Measurements from ENCODE around the gene ASH1L. TPM values are rescaled to one million over a fixed set of nuclear protein-coding genes. Genes with fewer than 3 reads are reported as not detected.

Gene ASH1L
- total and polyA plus RNA-seq, 2 experiments from 2014 or later, result 23.6 to 24.7 TPM

GRCh38 chr1:155313261-155313660 lies 249.3 kb downstream of the ASH1L start:
- Mint-ChIP-seq H3K27ac (no peak overlapping the region), H3K27me3 (ENCODE audit: insufficient read depth, low read depth, poor library complexity) (peaks cover 11% of the 10 kb centered on the region), H3K9me3 (no peaks in the 10 kb centered on the region), H3K4me3 (no peak overlapping the region), H3K36me3 (ENCODE audit: low read depth) (peaks cover 59% of the 10 kb centered on the region), H3K4me1 (peaks cover 19% of the 10 kb centered on the region)
- Histone ChIP-seq H4K20me1 (replicated peaks; ENCODE audit: insufficient read depth) (peaks cover 46% of the 10 kb centered on the region), H3K9me2 (ENCODE audit: insufficient read depth) (no peaks in the 10 kb centered on the region), H3F3A (replicated peaks; ENCODE audit: low read depth) (peaks cover 41% of the 10 kb centered on the region), H3K27me3 (ENCODE audit: insufficient read depth) (no peaks in the 10 kb centered on the region), H3K79me2 (replicated peaks; ENCODE audit: insufficient read depth) (peaks cover 55% of the 10 kb centered on the region), H3K4me1 (ENCODE audit: insufficient read depth) (peaks cover 16% of the 10 kb centered on the region), H3K27ac (ENCODE audit: low read depth) (no peak overlapping the region), H3K4me3 (no peak overlapping the region), H3K36me3 (ENCODE audit: insufficient read depth) (peaks cover 21% of the 10 kb centered on the region), H2AFZ (no peak overlapping the region), H3K4me2 (no peak overlapping the region)
- TF ChIP-seq EZH2 (IDR thresholded peaks at IDR 0.05; ENCODE audit: low read depth, unreplicated experiment), result no peak
- no peak for TF ChIP-seq ZNF331 (CRISPR knock-in tag; IDR thresholded peaks at IDR 0.05; ENCODE audit: low read depth)
- TF ChIP-seq REST (IDR thresholded peaks at IDR 0.05; ENCODE audit: unreplicated experiment), result no peak
- TF ChIP-seq POLR2AphosphoS5 (IDR thresholded peaks at IDR 0.05; ENCODE audit: low read depth), result no peak
- TF ChIP-seq JUNB (IDR thresholded peaks at IDR 0.05; ENCODE audit: unreplicated experiment), result no peak
- TF ChIP-seq STAT1 (IDR thresholded peaks at IDR 0.05; ENCODE audit: unreplicated experiment), result no peak
- TF ChIP-seq, protein P1, sequence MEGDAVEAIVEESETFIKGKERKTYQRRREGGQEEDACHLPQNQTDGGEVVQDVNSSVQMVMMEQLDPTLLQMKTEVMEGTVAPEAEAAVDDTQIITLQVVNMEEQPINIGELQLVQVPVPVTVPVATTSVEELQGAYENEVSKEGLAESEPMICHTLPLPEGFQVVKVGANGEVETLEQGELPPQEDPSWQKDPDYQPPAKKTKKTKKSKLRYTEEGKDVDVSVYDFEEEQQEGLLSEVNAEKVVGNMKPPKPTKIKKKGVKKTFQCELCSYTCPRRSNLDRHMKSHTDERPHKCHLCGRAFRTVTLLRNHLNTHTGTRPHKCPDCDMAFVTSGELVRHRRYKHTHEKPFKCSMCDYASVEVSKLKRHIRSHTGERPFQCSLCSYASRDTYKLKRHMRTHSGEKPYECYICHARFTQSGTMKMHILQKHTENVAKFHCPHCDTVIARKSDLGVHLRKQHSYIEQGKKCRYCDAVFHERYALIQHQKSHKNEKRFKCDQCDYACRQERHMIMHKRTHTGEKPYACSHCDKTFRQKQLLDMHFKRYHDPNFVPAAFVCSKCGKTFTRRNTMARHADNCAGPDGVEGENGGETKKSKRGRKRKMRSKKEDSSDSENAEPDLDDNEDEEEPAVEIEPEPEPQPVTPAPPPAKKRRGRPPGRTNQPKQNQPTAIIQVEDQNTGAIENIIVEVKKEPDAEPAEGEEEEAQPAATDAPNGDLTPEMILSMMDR (conservative IDR thresholded peaks at IDR 0.05; ENCODE audit: low read depth in 2 of 2), result no peak
- TF ChIP-seq NANOG (IDR thresholded peaks at IDR 0.05; ENCODE audit: borderline replicate concordance), result no peak
- no peak for TF ChIP-seq EZH2phosphoT487 (IDR thresholded peaks at IDR 0.05; ENCODE audit: unreplicated experiment)
- TF ChIP-seq ETS1 (IDR thresholded peaks at IDR 0.05), result no peak
- TF ChIP-seq, protein P2, sequence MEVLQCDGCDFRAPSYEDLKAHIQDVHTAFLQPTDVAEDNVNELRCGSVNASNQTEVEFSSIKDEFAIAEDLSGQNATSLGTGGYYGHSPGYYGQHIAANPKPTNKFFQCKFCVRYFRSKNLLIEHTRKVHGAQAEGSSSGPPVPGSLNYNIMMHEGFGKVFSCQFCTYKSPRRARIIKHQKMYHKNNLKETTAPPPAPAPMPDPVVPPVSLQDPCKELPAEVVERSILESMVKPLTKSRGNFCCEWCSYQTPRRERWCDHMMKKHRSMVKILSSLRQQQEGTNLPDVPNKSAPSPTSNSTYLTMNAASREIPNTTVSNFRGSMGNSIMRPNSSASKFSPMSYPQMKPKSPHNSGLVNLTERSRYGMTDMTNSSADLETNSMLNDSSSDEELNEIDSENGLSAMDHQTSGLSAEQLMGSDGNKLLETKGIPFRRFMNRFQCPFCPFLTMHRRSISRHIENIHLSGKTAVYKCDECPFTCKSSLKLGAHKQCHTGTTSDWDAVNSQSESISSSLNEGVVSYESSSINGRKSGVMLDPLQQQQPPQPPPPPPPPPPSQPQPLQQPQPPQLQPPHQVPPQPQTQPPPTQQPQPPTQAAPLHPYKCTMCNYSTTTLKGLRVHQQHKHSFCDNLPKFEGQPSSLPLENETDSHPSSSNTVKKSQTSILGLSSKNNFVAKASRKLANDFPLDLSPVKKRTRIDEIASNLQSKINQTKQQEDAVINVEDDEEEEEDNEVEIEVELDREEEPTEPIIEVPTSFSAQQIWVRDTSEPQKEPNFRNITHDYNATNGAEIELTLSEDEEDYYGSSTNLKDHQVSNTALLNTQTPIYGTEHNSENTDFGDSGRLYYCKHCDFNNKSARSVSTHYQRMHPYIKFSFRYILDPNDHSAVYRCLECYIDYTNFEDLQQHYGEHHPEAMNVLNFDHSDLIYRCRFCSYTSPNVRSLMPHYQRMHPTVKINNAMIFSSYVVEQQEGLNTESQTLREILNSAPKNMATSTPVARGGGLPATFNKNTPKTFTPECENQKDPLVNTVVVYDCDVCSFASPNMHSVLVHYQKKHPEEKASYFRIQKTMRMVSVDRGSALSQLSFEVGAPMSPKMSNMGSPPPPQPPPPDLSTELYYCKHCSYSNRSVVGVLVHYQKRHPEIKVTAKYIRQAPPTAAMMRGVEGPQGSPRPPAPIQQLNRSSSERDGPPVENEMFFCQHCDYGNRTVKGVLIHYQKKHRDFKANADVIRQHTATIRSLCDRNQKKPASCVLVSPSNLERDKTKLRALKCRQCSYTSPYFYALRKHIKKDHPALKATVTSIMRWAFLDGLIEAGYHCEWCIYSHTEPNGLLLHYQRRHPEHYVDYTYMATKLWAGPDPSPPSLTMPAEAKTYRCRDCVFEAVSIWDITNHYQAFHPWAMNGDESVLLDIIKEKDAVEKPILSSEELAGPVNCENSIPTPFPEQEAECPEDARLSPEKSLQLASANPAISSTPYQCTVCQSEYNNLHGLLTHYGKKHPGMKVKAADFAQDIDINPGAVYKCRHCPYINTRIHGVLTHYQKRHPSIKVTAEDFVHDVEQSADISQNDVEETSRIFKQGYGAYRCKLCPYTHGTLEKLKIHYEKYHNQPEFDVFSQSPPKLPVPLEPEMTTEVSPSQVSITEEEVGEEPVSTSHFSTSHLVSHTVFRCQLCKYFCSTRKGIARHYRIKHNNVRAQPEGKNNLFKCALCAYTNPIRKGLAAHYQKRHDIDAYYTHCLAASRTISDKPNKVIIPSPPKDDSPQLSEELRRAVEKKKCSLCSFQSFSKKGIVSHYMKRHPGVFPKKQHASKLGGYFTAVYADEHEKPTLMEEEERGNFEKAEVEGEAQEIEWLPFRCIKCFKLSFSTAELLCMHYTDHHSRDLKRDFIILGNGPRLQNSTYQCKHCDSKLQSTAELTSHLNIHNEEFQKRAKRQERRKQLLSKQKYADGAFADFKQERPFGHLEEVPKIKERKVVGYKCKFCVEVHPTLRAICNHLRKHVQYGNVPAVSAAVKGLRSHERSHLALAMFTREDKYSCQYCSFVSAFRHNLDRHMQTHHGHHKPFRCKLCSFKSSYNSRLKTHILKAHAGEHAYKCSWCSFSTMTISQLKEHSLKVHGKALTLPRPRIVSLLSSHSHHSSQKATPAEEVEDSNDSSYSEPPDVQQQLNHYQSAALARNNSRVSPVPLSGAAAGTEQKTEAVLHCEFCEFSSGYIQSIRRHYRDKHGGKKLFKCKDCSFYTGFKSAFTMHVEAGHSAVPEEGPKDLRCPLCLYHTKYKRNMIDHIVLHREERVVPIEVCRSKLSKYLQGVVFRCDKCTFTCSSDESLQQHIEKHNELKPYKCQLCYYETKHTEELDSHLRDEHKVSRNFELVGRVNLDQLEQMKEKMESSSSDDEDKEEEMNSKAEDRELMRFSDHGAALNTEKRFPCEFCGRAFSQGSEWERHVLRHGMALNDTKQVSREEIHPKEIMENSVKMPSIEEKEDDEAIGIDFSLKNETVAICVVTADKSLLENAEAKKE (CRISPR knock-in tag; IDR thresholded peaks at IDR 0.05), result no peak
- no peak for TF ChIP-seq ZNF114 (CRISPR knock-in tag; IDR thresholded peaks at IDR 0.05)
- TF ChIP-seq CREB1 (CRISPR knock-in tag; IDR thresholded peaks at IDR 0.05; ENCODE audit: low read depth), result no peak
- no peak for DNase-seq (ENCODE audit: low spot score)
- ATAC-seq, result no peak

All from GM23338 (cell line).